Esophagus (tissue), 2 donors: ENCODE results near the gene NPFFR1. TPM values are rescaled to one million over a fixed set of nuclear protein-coding genes. Genes with fewer than 3 reads are reported as not detected.

ENCODE experiments used
- H3K27ac ChIP-seq, 2 donors: one replicate each; pipeline ENCODE4 v1.5.1; 2013; ENCODE audit warnings: low read depth in 2 of 2, mild to moderate bottlenecking in 2 of 2, inconsistent platforms in 1 of 2, low read length in 1 of 2, moderate library complexity in 1 of 2
- H3K27me3 ChIP-seq, 2 donors: one replicate each; pipeline ENCODE4 v1.6.1; 2013; ENCODE audit warnings: low read length in 2 of 2, control low read depth in 1 of 2, mild to moderate bottlenecking in 1 of 2; ENCODE audit not compliant: insufficient read depth in 2 of 2, control insufficient read depth in 1 of 2
- H3K36me3 ChIP-seq, 2 donors: one replicate each; pipeline ENCODE4 v1.6.1; 2013; ENCODE audit warnings: low read length in 1 of 2; ENCODE audit not compliant: control insufficient read depth in 2 of 2, insufficient read depth in 2 of 2
- H3K4me1 ChIP-seq, 2 donors: one replicate each; pipeline ENCODE4 v1.6.1; 2013; ENCODE audit warnings: low read length in 1 of 2; ENCODE audit not compliant: control insufficient read depth in 2 of 2, insufficient read depth in 2 of 2
- H3K4me3 ChIP-seq, 2 donors: one replicate each; pipeline ENCODE4 v1.5.1; 2013; ENCODE audit warnings: low read length in 2 of 2, mild to moderate bottlenecking in 2 of 2, low read depth in 1 of 2, moderate library complexity in 1 of 2
- H3K9me3 ChIP-seq, 2 donors: one replicate each; pipeline ENCODE4 v1.6.1; 2013; ENCODE audit warnings: mild to moderate bottlenecking in 2 of 2, low read depth in 1 of 2, low read length in 1 of 2, moderate library complexity in 1 of 2; ENCODE audit not compliant: control insufficient read depth in 2 of 2, insufficient read depth in 1 of 2
- WGBS, 2 donors: extraction: QIAGEN DNeasy Blood & Tissue Kit; methylation state at CpG; one replicate each; pipeline ENCODE4 v1.1.7; 2013; 5-methylcytosine and 5-hydroxymethylcytosine counted together
- polyA plus RNA-seq, 2 donors: library from polyadenylated mRNA; stranded (reverse); fragments of 200-250 nt; gene quantifications; one replicate each; pipeline ENCODE4 v1.2.3, GENCODE V29; 2013
- donor health status: healthy with polysubstance abuse.
- donor health status: Bipolar disorder and iron deficiency.

NPFFR1 gene
- polyA plus RNA-seq, 2 donors = 0.01 to 0.02 TPM

DNA sequence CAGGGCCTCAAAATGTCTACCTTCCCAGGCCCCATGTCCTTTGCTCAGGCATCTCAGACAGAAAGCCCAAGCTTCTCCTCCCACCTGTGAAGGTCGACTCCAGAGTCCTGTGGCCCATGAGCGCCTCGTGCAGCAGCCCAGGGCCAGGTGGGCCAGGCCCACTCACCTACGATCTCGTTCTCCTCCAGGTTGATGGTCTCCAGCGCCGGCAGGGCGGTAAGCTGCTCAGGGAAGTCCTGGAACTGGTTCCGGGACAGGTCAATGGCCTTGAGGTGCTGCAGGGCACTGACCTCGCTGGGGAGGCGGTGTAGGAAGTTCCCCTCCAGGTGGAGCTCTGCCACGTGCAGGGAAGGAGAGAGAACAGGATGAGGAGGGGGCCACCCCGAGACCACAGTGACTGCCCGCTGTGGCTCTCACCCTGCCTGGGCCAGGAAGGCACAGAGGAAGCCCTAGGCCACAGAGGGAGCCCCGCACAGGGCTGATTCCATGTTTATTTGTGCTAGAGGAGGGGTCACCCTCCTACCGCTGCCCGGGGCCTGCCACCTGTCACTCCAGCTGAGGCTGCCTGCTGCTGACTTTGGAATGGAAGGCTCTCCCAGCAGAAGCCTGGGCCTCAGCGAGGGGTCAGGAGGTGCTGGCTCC, 40.0 kb upstream of the NPFFR1 start:
- Histone ChIP-seq H3K4me1 (peaks cover 2 to 24% of the 10 kb centered on the region in 2 donors), H3K27ac (peak overlapping the region in 1 of 2 donors; percentile 17), H3K4me3 (no peak overlapping the region), H3K36me3 (no peaks in the 10 kb centered on the region), H3K9me3 (no peaks in the 10 kb centered on the region), H3K27me3 (no peaks in the 10 kb centered on the region)
- WGBS, 2 donors = 83 to 88% methylated on average over 18 of the region's 18 CpGs

DNA sequence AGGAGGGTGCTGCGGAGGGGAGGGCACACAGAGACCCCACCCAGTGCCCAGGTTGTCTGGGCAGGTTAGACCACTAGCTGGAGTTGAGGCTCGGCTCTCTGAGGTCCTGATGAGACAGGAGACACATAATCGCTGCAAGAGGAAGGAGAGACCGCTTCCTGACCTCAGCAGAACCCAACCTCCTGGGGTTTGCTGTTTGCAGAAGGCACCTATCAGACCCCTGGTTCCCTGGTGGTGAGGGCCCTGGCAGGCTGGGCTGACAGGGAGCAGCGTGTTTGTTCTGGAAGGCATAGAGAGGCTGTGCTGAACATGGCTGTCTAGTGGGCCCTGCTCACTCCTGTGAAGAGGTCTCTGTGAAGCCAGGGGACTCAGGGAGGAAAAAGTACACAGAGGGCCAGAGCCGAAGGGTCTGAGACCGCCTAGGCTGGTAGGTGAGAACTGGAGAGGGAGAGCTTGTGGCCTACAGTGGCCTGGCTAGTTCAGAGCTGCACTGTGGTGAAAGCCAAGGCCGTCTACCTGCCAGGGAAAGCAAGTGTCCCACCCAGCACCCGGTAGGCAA, 39.4 kb upstream of the NPFFR1 start:
- no peak overlapping the region for H3K27ac ChIP-seq
- H3K4me3 ChIP-seq = no peak overlapping the region
- no peaks in the 10 kb centered on the region for H3K27me3 ChIP-seq
- H3K4me1 ChIP-seq = peaks cover 2 to 24% of the 10 kb centered on the region in 2 donors
- 85 to 86% methylated on average over 9 of the region's 9 CpGs for WGBS, 2 donors
- no peaks in the 10 kb centered on the region for H3K9me3 ChIP-seq
- no peaks in the 10 kb centered on the region for H3K36me3 ChIP-seq

DNA sequence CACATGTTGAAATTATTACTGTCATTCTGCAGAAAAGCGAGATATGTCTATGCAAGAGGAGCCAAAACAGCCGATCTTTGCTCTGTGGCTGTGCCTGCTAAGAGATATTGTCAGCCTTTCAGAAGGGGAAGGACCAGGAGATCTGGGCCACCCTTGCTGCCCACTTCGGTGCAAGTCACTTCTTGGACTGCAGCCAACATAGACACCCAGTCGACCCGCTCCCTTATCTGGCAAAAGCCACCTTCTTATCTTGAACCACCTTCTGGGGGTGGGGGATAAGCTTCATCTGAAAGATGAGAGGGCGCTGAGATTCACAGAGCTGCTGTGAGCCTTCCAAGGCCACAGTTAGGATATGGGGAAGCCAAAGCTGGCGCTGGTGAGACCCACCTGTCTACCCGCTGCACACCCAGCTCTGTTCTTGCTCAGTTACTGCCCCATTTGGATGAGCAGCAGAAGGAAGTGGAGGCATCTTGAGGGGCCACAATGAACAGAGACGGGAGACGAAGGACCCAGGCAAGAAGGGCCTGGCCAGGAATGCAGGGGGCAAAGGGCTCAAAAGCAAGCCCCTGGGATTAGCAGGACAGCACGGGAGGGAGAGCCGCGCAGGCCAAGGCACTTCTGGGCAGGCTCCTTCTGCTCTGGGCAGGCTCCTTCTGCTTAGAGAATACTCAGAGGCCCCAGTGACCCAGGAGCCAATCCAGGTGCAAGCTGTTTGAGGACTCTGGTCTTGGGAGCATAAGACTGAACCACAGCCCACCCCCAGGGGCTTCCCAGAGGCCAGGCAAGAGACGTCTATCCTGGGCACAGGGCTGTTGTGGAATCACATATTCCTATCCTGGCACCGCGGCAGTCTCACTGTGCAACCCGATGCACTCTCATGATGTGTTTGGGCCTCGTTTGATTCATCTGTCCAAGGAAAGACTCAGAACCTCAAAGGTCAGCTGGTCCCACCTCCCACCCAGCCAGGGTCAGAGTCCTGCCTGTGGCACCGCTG, 38.4 kb upstream of the NPFFR1 start:
- Histone ChIP-seq H3K9me3 (no peaks in the 10 kb centered on the region), H3K27me3 (no peaks in the 10 kb centered on the region), H3K4me3 (no peak overlapping the region), H3K4me1 (peaks cover 2 to 22% of the 10 kb centered on the region in 2 donors), H3K27ac (no peak overlapping the region), H3K36me3 (no peaks in the 10 kb centered on the region)
- WGBS, 2 donors = 90 to 92% methylated on average over 19 of the region's 19 CpGs

DNA sequence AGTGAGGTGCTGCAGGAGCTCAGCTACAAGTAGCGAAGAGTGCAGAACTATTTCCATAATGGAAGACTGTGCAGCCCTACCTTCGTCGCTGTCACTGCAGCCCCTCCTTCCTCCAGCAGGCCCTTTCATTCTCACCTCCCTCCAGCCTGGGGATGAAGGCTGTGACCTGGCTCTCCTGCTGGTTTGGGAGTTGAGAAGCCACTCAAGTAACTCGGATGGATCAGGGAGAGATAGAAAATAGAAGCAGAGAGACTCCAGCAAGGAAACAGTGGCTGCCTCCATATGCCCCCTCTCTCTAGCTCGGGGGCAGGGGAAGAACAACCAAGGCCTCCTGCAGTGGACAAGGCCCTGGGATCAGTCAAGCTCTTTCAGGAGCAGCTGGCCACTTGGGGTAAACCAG, 37.4 kb upstream of the NPFFR1 start:
- no peaks in the 10 kb centered on the region for H3K36me3 ChIP-seq
- WGBS, 2 donors = 84 to 89% methylated on average over 5 of the region's 5 CpGs
- no peaks in the 10 kb centered on the region for H3K9me3 ChIP-seq
- H3K4me1 ChIP-seq = peaks cover 2 to 22% of the 10 kb centered on the region in 2 donors
- no peak overlapping the region for H3K27ac ChIP-seq
- H3K27me3 ChIP-seq = no peaks in the 10 kb centered on the region
- H3K4me3 ChIP-seq = no peak overlapping the region

GRCh38 chr10:70320751-70321150, 36.9 kb upstream of the NPFFR1 start:
- Histone ChIP-seq H3K27ac (no peak overlapping the region), H3K4me3 (no peak overlapping the region), H3K27me3 (no peaks in the 10 kb centered on the region), H3K4me1 (peaks cover 2 to 22% of the 10 kb centered on the region in 2 donors), H3K9me3 (no peaks in the 10 kb centered on the region), H3K36me3 (no peaks in the 10 kb centered on the region)
- 76 to 86% methylated on average over 5 of the region's 5 CpGs for WGBS, 2 donors

DNA sequence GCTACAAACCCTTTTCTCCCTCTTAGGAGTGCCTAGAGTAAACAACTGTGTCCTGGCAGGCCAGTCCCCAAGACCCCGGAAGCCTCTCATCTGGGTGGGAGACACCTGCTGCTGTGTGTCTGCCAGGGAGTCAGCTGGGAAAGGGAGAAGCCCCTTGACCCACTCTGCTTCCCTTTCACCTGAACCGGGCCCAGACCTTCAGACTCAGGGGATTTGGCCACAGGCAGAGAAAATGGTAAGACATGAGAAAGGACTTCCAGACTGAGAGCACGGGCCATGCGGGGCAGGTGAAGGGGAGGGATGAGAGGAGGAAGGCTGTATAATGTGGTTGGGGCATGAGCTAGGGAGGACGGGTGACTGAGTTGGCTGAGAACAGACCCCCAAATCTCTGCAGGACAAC, 36.0 kb upstream of the NPFFR1 start:
- no peaks in the 10 kb centered on the region for H3K9me3 ChIP-seq
- 84 to 86% methylated on average over 5 of the region's 5 CpGs for WGBS, 2 donors
- no peaks in the 10 kb centered on the region for H3K36me3 ChIP-seq
- H3K27me3 ChIP-seq = no peaks in the 10 kb centered on the region
- H3K4me3 ChIP-seq = no peak overlapping the region
- peaks cover 2 to 14% of the 10 kb centered on the region in 2 donors for H3K4me1 ChIP-seq
- no peak overlapping the region for H3K27ac ChIP-seq

GRCh38 chr10:70319183-70319582, 35.4 kb upstream of the NPFFR1 start:
- Histone ChIP-seq H3K4me3 (no peak overlapping the region), H3K27ac (no peak overlapping the region), H3K4me1 (peaks cover 2 to 9% of the 10 kb centered on the region in 2 donors), H3K9me3 (no peaks in the 10 kb centered on the region), H3K27me3 (no peaks in the 10 kb centered on the region), H3K36me3 (no peaks in the 10 kb centered on the region)
- 82 to 89% methylated on average over 6 of the region's 6 CpGs for WGBS, 2 donors

DNA sequence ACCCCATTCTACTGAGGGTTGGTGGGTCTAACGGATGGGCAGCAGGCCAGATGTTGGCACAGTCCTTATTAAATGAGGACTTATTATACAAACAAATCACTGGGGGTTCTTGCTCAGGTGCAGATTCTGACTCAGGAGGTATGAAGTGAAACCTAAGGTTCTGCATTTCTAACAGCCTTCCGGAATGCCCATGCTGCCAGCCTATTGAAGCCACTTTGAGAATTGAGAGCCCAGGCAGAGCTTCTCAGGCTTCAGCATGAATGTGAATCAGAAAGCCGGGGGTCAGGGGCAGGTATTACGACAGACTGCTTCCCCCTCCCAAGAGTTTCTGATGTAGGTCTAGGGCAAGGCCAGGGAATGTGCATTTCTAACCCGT, 34.1 kb upstream of the NPFFR1 start:
- WGBS, 2 donors = 91 to 96% methylated on average over 5 of the region's 5 CpGs
- Histone ChIP-seq H3K4me1 (peaks cover 0 to 3% of the 10 kb centered on the region in 2 donors), H3K4me3 (no peak overlapping the region), H3K9me3 (no peaks in the 10 kb centered on the region), H3K27me3 (no peaks in the 10 kb centered on the region), H3K36me3 (no peaks in the 10 kb centered on the region), H3K27ac (no peak overlapping the region)

GRCh38 chr10:70317272-70317942, 33.6 kb upstream of the NPFFR1 start:
- H3K27me3 ChIP-seq = no peaks in the 10 kb centered on the region
- no peak overlapping the region for H3K27ac ChIP-seq
- 85 to 88% methylated on average over 5 of the region's 5 CpGs for WGBS, 2 donors
- no peaks in the 10 kb centered on the region for H3K36me3 ChIP-seq
- H3K4me3 ChIP-seq = no peak overlapping the region
- H3K4me1 ChIP-seq = peaks cover 0 to 3% of the 10 kb centered on the region in 2 donors
- H3K9me3 ChIP-seq = no peaks in the 10 kb centered on the region
